HG02973 (cell line): Measurements from ENCODE around the gene LGALSL.

ENCODE experiments used
- ATAC-seq: cut with Tn5 transposase; IDR thresholded peaks from one replicate; pipeline ENCODE4 v1.9.1; 2021; ENCODE audit warnings: moderate library complexity; ENCODE audit not compliant: unreplicated experiment

Gene LGALSL

GRCh38 chr2:64492272-64492671 is 38.3 kb downstream of the LGALSL start:
- ATAC-seq = no peak

GRCh38 chr2:64492821-64493220 is 38.9 kb downstream of the LGALSL start:
- no peak for ATAC-seq

GRCh38 chr2:64493788-64494187 is 39.8 kb downstream of the LGALSL start:
- ATAC-seq = no peak

GRCh38 chr2:64498438-64498837 is 44.5 kb downstream of the LGALSL start:
- ATAC-seq = no peak

- ATAC-seq = no peak
Measured at GRCh38 chr2:64500549-64500948, 46.6 kb downstream of the LGALSL start.

- ATAC-seq = no peak
Measured at GRCh38 chr2:64501946-64502345, 48.0 kb downstream of the LGALSL start.

GRCh38 chr2:64502860-64503259 is 48.9 kb downstream of the LGALSL start:
- no peak for ATAC-seq

- no peak for ATAC-seq
Measured at GRCh38 chr2:64504774-64505720, 51.1 kb downstream of the LGALSL start.

GRCh38 chr2:64506686-64507085 is 52.7 kb downstream of the LGALSL start:
- no peak for ATAC-seq
